Pancreas (tissue), 10 donors: ENCODE data around the gene GPS1. TPM values are rescaled to one million over a fixed set of nuclear protein-coding genes. Genes with fewer than 3 reads are reported as not detected.

ENCODE experiments used
- ATAC-seq, 4 donors: fragments of 200-7000 bp; cut with Tn5 transposase; one replicate each; pipeline versions ENCODE4 v1.8.0 to v1.9.1; 2020; ENCODE audit warnings: mild to moderate bottlenecking in 4 of 4, moderate library complexity in 4 of 4
- DNase-seq, 6 donors: peaks; one replicate each; pipeline ENCODE4 v3.0.0-alpha.2; 2020
- FAIRE-seq: peaks from 2 replicates; lab custom pipeline; 2012; peaks lifted over from hg19 to GRCh38; lab: Jason Lieb, UNC
- H3K27ac ChIP-seq, 4 donors: fragments of 200-600 bp; sonication (generic); 1 replicate in 3 of 4; 2 replicates in 1 of 4; pipeline versions ENCODE4 v1.5.0 to v1.8.0; 2020
- H3K27me3 ChIP-seq, 4 donors: fragments of 200-600 bp; one replicate each; pipeline ENCODE4 v1.8.0; 2021
- H3K36me3 ChIP-seq, 3 donors: fragments of 200-600 bp; sonication (generic) in 1 of 3; one replicate each; pipeline versions ENCODE4 v1.5.0 to v1.8.0; 2020 to 2021
- H3K4me1 ChIP-seq, 3 donors: fragments of 200-600 bp; one replicate each; pipeline ENCODE4 v1.8.0; 2021
- H3K4me3 ChIP-seq, 4 donors: fragments of 200-600 bp; sonication (generic) in 2 of 4; one replicate each; pipeline versions ENCODE4 v1.5.0 to v1.8.0; 2020 to 2021
- H3K9me3 ChIP-seq, 4 donors: fragments of 200-600 bp; one replicate each; pipeline ENCODE4 v1.8.0; 2021
- CTCF ChIP-seq, 4 donors: fragments of 200-600 bp; sonication (generic) in 3 of 4; IDR thresholded peaks; one replicate each; pipeline versions ENCODE4 v1.5.0 to v1.8.0; 2021; ENCODE audit warnings: antibody characterized with exemption in 4 of 4
- WGBS, 2 donors: extraction: QIAGEN DNeasy Blood & Tissue Kit; methylation state at CpG; one replicate each; pipeline ENCODE4 v1.1.7; 2013; 5-methylcytosine and 5-hydroxymethylcytosine counted together
- intact Hi-C, 3 donors: fragments of 100-400 bp; cut with DNase I; formaldehyde crosslinking; loops; one replicate each; pipeline versions ENCODE4 v1.11.1 to v1.14.2; 2022
- polyA plus RNA-seq, 2 donors: library from polyadenylated mRNA; stranded (reverse); fragments of 200-250 nt; gene quantifications; one replicate each; pipeline ENCODE4 v1.2.3, GENCODE V29; 2013
- total RNA-seq, 6 donors: library from RNA; stranded (reverse); fragmentation: NEBNext Ultra II Directional in 4 of 6; extraction: Animal tissue kit (Norgen Biotek cat#: 25700) in 4 of 6; gene quantifications; one replicate each; pipeline versions ENCODE4 v1.2.1 to v1.2.4, GENCODE V29; 2021 to 2023
- donor health status: healthy with polysubstance abuse.
- donor health status: DM: no; HTN: no; CAD: no; lungs with moderate emphysema.
- donor health status: DM: no; HTN: no; CAD: no.
- donor health status: control.
- donor health status: control.
- donor health status: Bipolar disorder and iron deficiency.
- donor health status: DM: yes; HTN: yes; CAD: no.
- donor health status: DM: no; HTN: no; CAD: no.
- donor health status: DM: no; HTN: no; CAD: no.
- donor health status: DM: yes; HTN: yes; CAD: no.

GPS1 gene
- total and polyA plus RNA-seq, 8 donors: 43.0 to 149 (median 53.3) TPM

GRCh38 chr17:82012261-82012639, 39.4 kb upstream of the GPS1 start:
- no peaks in the 10 kb centered on the region for H3K9me3 ChIP-seq
- TF ChIP-seq CTCF (IDR thresholded peaks at IDR 0.05): no peak
- no peaks in the 10 kb centered on the region for H3K36me3 ChIP-seq
- H3K4me1 ChIP-seq: no peaks in the 10 kb centered on the region
- H3K27me3 ChIP-seq: no peaks in the 10 kb centered on the region
- DNase-seq: no peak
- ATAC-seq: no peak
- H3K4me3 ChIP-seq: no peak overlapping the region
- 86 to 91% methylated on average over 13 to 20 of the region's 20 CpGs for WGBS, 2 donors
- no peak for FAIRE-seq
- intact Hi-C loops: loop anchor here in 1 of 3 donors (10.0 kb wide), 1 partner anchor 57 kb away; no protein-coding TSS in a partner anchor
- no peak overlapping the region for H3K27ac ChIP-seq

- TF ChIP-seq CTCF (IDR thresholded peaks at IDR 0.05): no peak
- WGBS, 2 donors: 93% methylated on average over 19 of the region's 19 CpGs
- no peaks in the 10 kb centered on the region for H3K9me3 ChIP-seq
- no peaks in the 10 kb centered on the region for H3K27me3 ChIP-seq
- ATAC-seq (no peak), FAIRE-seq (no peak), DNase-seq (no peak)
- no peak overlapping the region for H3K4me3 ChIP-seq
- intact Hi-C loops: loop anchor here in 1 of 3 donors (10.0 kb wide), 1 partner anchor 58 kb away; no protein-coding TSS in a partner anchor
- no peak overlapping the region for H3K27ac ChIP-seq
- no peaks in the 10 kb centered on the region for H3K4me1 ChIP-seq
- H3K36me3 ChIP-seq: no peaks in the 10 kb centered on the region
Measured at GRCh38 chr17:82012640-82013295, 38.9 kb upstream of the GPS1 start.

GRCh38 chr17:82013341-82013740, 38.4 kb upstream of the GPS1 start:
- Histone ChIP-seq H3K4me3 (no peak overlapping the region), H3K9me3 (no peaks in the 10 kb centered on the region), H3K36me3 (no peaks in the 10 kb centered on the region), H3K4me1 (peaks cover 0 to 2% (median 0%) of the 10 kb centered on the region in 3 donors), H3K27ac (no peak overlapping the region), H3K27me3 (no peaks in the 10 kb centered on the region)
- FAIRE-seq (no peak), DNase-seq (no peak), ATAC-seq (no peak)
- 87 to 88% methylated on average over 17 to 22 of the region's 22 CpGs for WGBS, 2 donors
- intact Hi-C loops: loop anchor here in 1 of 3 donors (10.0 kb wide), 1 partner anchor 59 kb away; no protein-coding TSS in a partner anchor
- no peak for TF ChIP-seq CTCF (IDR thresholded peaks at IDR 0.05)

GRCh38 chr17:82013772-82014321, 37.9 kb upstream of the GPS1 start:
- H3K27ac ChIP-seq: no peak overlapping the region
- FAIRE-seq: no peak
- intact Hi-C loops: loop anchor here in 1 of 3 donors (10.0 kb wide), 1 partner anchor 59 kb away; no protein-coding TSS in a partner anchor
- no peak for ATAC-seq
- H3K4me3 ChIP-seq: no peak overlapping the region
- H3K4me1 ChIP-seq: peaks cover 0 to 3% (median 0%) of the 10 kb centered on the region in 3 donors
- TF ChIP-seq CTCF (IDR thresholded peaks at IDR 0.05): no peak
- no peaks in the 10 kb centered on the region for H3K27me3 ChIP-seq
- no peak for DNase-seq
- no peaks in the 10 kb centered on the region for H3K36me3 ChIP-seq
- H3K9me3 ChIP-seq: no peaks in the 10 kb centered on the region
- 88 to 92% methylated on average over 16 of the region's 16 CpGs for WGBS, 2 donors

- TF ChIP-seq CTCF (IDR thresholded peaks at IDR 0.05): no peak
- 76 to 86% methylated on average over 22 to 23 of the region's 23 CpGs for WGBS, 2 donors
- no peak for ATAC-seq
- DNase-seq: no peak
- Histone ChIP-seq H3K9me3 (no peaks in the 10 kb centered on the region), H3K4me1 (peaks cover 0 to 3% (median 0%) of the 10 kb centered on the region in 3 donors), H3K4me3 (no peak overlapping the region), H3K27ac (no peak overlapping the region), H3K36me3 (no peaks in the 10 kb centered on the region), H3K27me3 (no peaks in the 10 kb centered on the region)
- no peak for FAIRE-seq
- intact Hi-C loops: loop anchor here in 1 of 3 donors (10.0 kb wide), 1 partner anchor 60 kb away; no protein-coding TSS in a partner anchor
Measured at GRCh38 chr17:82014432-82014831, 37.3 kb upstream of the GPS1 start.
